Heart right ventricle (tissue), 16 donors: ENCODE measurements around the gene RAB11B. TPM values are rescaled to one million over a fixed set of nuclear protein-coding genes. Genes with fewer than 3 reads are reported as not detected.

Experiments used
- ATAC-seq, 8 donors: fragments of 200-7000 bp; cut with Tn5 transposase; one replicate each; pipeline ENCODE4 v1.9.1; 2020; ENCODE audit warnings: mild to moderate bottlenecking in 8 of 8, moderate library complexity in 8 of 8, moderate number of reproducible peaks in 1 of 8
- DNase-seq, 2 donors: peaks; one replicate each; pipeline ENCODE4 v3.0.0-alpha.2; 2020
- H3K27ac ChIP-seq, 10 donors: fragments of 200-600 bp; sonication (generic) in 2 of 10; one replicate each; pipeline versions ENCODE4 v1.5.0 to v1.8.0; 2020 to 2022; ENCODE audit warnings: mild to moderate bottlenecking in 3 of 10
- H3K27me3 ChIP-seq, 7 donors: fragments of 200-600 bp; one replicate each; pipeline ENCODE4 v1.8.0; 2021 to 2022; ENCODE audit warnings: mild to moderate bottlenecking in 2 of 7
- H3K36me3 ChIP-seq, 9 donors: fragments of 200-600 bp; sonication (generic) in 1 of 9; one replicate each; pipeline versions ENCODE4 v1.5.0 to v1.8.0; 2020 to 2022; ENCODE audit warnings: mild to moderate bottlenecking in 2 of 9
- H3K4me1 ChIP-seq, 9 donors: fragments of 200-600 bp; sonication (generic) in 1 of 9; one replicate each; pipeline versions ENCODE4 v1.5.0 to v1.8.0; 2020 to 2022; ENCODE audit warnings: mild to moderate bottlenecking in 4 of 9
- H3K4me3 ChIP-seq, 10 donors: fragments of 200-600 bp; sonication (generic) in 2 of 10; one replicate each; pipeline versions ENCODE4 v1.5.0 to v1.8.0; 2020 to 2022; ENCODE audit warnings: mild to moderate bottlenecking in 7 of 10, moderate library complexity in 2 of 10
- H3K9me3 ChIP-seq, 11 donors: fragments of 200-600 bp in 10 of 11; sonication (generic) in 2 of 11; one replicate each; pipeline versions ENCODE4 v1.5.0 to v1.8.0; 2013 to 2022; ENCODE audit warnings: mild to moderate bottlenecking in 2 of 11, control low read depth in 1 of 11, moderate library complexity in 1 of 11
- CTCF ChIP-seq, 9 donors: fragments of 200-600 bp; sonication (generic) in 2 of 9; IDR thresholded peaks; one replicate each; pipeline versions ENCODE4 v1.5.0 to v1.8.0; 2021 to 2022; ENCODE audit warnings: antibody characterized with exemption in 9 of 9, mild to moderate bottlenecking in 5 of 9, moderate library complexity in 1 of 9
- WGBS, 2 donors: extraction: QIAGEN DNeasy Blood & Tissue Kit; methylation state at CpG; one replicate each; pipeline ENCODE4 v1.1.7; 2013; ENCODE audit warnings: inconsistent platforms in 1 of 2; 5-methylcytosine and 5-hydroxymethylcytosine counted together
- intact Hi-C, 10 donors: fragments of 100-400 bp; cut with DNase I; formaldehyde crosslinking; loops; one replicate each; pipeline versions ENCODE4 v1.11.1 to v1.14.2; 2022
- polyA plus RNA-seq, 2 donors: library from polyadenylated mRNA; stranded (reverse); fragments of 200-250 nt; gene quantifications; one replicate each; pipeline ENCODE4 v1.2.3, GENCODE V29; 2013
- total RNA-seq, 10 donors: library from RNA; stranded (reverse); fragmentation: NEBNext Ultra II Directional in 3 of 10; extraction: Animal tissue kit (Norgen Biotek cat#: 25700) in 3 of 10; gene quantifications; one replicate each; pipeline versions ENCODE4 v1.2.1 to v1.2.4, GENCODE V29; 2021 to 2023
- donor health status: Arrhythmogenic right ventricular cardiomyopathy.
- donor health status: ischemic (EF 13 %, LVEDD 7.1; RV severe dilation, severe dysfunction).
- donor health status: healthy with polysubstance abuse.
- donor health status: DM: no; HTN: yes; CAD: no.
- donor health status: DM: no; HTN: no; CAD: no.
- donor health status: ischemic (EF 25% LVEDD 6.9; RV normal size, moderate dysfunction).
- donor health status: ischemic (EF 25% LVEDD 5.7; RV mildly dilated, moderate dysfunction).
- donor health status: healthy.
- donor health status: DM: yes; HTN: yes; CAD: no.
- donor health status: Ischemic cardiomyopathy.
- donor health status: ischemic (EF 35%, LVEDD 5.7; RV mildly dilated, moderate dysfunction).
- donor health status: nonischemic (EF 11% LVEDD 7.7; RV severe dilation, severe dysfunction).
- donor health status: DM: yes; HTN: yes; CAD: no.
- donor health status: PGD.
- donor health status: ischemic (EF 29% LVEDD 5.4; RV normal size, mild dysfunction).
- donor health status: nonischemic (EF 23%, LVEDD 6.1; RV moderate dilation, normal function).

RAB11B gene
- total and polyA plus RNA-seq, 12 donors = 111 to 178 (median 156) TPM

DNA sequence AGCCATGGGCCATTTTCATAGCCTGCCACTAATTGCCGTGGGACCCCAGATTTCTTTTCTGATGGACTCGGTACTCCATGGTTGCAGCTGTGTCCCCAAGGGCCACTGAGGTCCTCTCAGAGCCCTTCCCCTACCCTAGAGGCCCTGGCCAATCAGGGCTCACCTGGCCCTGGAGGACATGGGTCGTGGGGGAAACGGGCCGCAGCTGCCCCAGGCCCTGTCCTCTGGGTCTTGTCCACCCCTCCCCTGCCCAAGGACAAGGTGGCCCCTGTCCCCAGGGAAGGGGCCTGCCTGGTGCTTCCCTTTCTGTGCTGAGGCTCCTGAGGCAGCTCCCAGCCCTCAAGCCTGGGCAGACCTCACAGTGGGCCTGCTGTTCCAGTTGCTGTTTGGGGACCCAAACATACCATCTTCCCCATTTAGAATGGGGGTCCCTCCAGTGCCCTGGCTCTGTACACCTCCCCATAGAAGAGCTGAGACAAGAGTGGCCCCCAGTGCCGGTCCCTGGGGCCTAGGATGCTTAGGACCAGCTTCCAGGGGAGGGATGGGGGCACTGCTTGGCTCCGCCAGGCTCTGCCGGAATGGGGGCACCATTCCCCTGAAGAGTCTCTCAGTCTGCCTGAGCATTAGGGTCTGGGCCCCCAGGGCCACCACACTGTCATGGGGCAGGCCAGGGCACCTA is 3.2 kb downstream of the RAB11B start:
- intact Hi-C loops = loop anchor here in 3 of 10 donors (1.0 to 10.0 kb wide), 5 partner anchors 27 to 49 kb away; partner anchors contain the start of genes HNRNPM (in 1 of the 3) and KANK3 (in 1 of the 3)
- DNase-seq (no peak), ATAC-seq (no peak)
- peaks cover 0 to 4% (median 0%) of the 10 kb centered on the region in 9 donors for H3K36me3 ChIP-seq
- H3K27me3 ChIP-seq = no peaks in the 10 kb centered on the region
- no peak for TF ChIP-seq CTCF (IDR thresholded peaks at IDR 0.05)
- peaks cover 40 to 85% (median 76%) of the 10 kb centered on the region in 9 donors for H3K4me1 ChIP-seq
- no peaks in the 10 kb centered on the region for H3K9me3 ChIP-seq
- H3K4me3 ChIP-seq = no peak overlapping the region
- WGBS, 2 donors = 63 to 70% methylated on average over 8 of the region's 8 CpGs
- H3K27ac ChIP-seq = peak overlapping the region; percentile 56 to 100 (median 100)

DNA sequence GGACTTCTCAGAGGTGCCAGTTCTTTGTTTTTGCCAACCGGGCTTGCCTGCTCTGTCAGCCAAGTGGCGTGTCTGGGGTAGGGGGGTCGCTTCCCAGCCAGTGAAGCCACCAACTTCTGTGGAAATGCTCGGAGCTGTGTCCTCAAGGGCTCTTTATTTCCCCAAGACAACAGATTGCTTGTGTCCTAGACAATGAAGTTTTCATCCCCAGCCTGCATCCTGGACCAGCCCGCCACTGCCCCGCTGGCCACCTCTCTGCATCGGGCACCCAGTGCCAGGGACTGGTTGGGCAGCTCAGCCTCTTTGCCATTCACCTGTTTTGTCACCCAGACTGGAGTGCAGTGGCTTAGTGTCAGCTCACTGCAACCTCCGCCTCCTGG is 3.7 kb downstream of the RAB11B start:
- Histone ChIP-seq H3K4me3 (no peak overlapping the region), H3K4me1 (peaks cover 41 to 89% (median 79%) of the 10 kb centered on the region in 9 donors), H3K27ac (peak overlapping the region in 9 of 10 donors; percentile 95 to 100 (median 100)), H3K36me3 (peaks cover 0 to 4% (median 0%) of the 10 kb centered on the region in 9 donors), H3K27me3 (no peaks in the 10 kb centered on the region), H3K9me3 (no peaks in the 10 kb centered on the region)
- no peak for TF ChIP-seq CTCF (IDR thresholded peaks at IDR 0.05)
- intact Hi-C loops = loop anchor here in 3 of 10 donors (1.0 to 10.0 kb wide), 6 partner anchors 17 to 49 kb away; partner anchors contain the start of genes HNRNPM (in 1 of the 3) and KANK3 (in 1 of the 3)
- ATAC-seq (no peak), DNase-seq (no peak)
- WGBS, 2 donors = 73 to 76% methylated on average over 7 to 8 of the region's 8 CpGs

DNA sequence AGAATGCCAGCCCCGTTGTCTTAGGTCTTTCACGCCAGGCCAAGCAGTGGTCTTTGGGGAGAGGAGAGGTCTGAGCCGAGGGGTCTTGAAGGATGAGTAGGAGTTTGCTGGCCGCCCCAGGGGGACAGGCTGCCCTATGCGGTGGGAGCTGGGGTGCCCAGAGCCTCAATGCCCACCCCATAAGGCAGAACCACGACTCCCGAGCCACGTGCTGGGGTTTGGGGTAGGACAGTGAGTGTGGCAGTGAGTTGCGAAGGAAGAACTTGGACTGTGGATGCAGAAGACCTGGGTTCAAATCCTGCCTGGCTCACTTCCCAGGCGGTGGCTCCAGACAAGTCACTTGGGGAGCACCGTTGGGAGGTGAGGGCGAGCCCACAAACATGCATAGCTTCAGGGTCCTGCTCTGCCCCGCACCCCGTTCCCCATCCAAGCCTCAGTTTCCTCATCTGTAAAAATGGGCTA is 5.5 kb downstream of the RAB11B start:
- peaks cover 0 to 22% (median 11%) of the 10 kb centered on the region in 9 donors for H3K36me3 ChIP-seq
- intact Hi-C loops = loop anchor here in 8 of 10 donors (1.0 to 10.0 kb wide), 7 partner anchors 15 to 62 kb away; partner anchors contain the start of gene KANK3 (in 1 of the 8)
- WGBS, 2 donors = 90 to 95% methylated on average over 14 of the region's 14 CpGs
- H3K27me3 ChIP-seq = no peaks in the 10 kb centered on the region
- no peaks in the 10 kb centered on the region for H3K9me3 ChIP-seq
- H3K4me1 ChIP-seq = peaks cover 41 to 81% (median 72%) of the 10 kb centered on the region in 9 donors
- H3K27ac ChIP-seq = peak overlapping the region in 8 of 10 donors; percentile 13 to 100 (median 100)
- ATAC-seq = no peak
- no peak for DNase-seq
- no peak overlapping the region for H3K4me3 ChIP-seq
- no peak for TF ChIP-seq CTCF (IDR thresholded peaks at IDR 0.05)

GRCh38 chr19:8396185-8396562 is 6.0 kb downstream of the RAB11B start:
- Histone ChIP-seq H3K36me3 (peaks cover 0 to 27% (median 11%) of the 10 kb centered on the region in 9 donors), H3K4me3 (no peak overlapping the region), H3K27me3 (no peaks in the 10 kb centered on the region), H3K4me1 (peaks cover 39 to 76% (median 68%) of the 10 kb centered on the region in 9 donors), H3K9me3 (no peaks in the 10 kb centered on the region), H3K27ac (peak overlapping the region in 5 of 10 donors; percentile 7 to 100 (median 16))
- intact Hi-C loops = loop anchor here in 8 of 10 donors (1.0 to 10.0 kb wide), 6 partner anchors 39 to 61 kb away; partner anchors contain the start of gene KANK3 (in 1 of the 8)
- 87 to 95% methylated on average over 7 of the region's 7 CpGs for WGBS, 2 donors
- ATAC-seq = no peak
- no peak for TF ChIP-seq CTCF (IDR thresholded peaks at IDR 0.05)
- no peak for DNase-seq
